ENCODE results near the gene KIF20B.

- TF ChIP-seq EZH2phosphoT487 (conservative IDR thresholded peaks at IDR 0.05; ENCODE audit: low read length) (no peak), CTCF (IDR thresholded peaks at IDR 0.05; ENCODE audit: insufficient read depth, low read length, poor library complexity, severe bottlenecking) (no peak)
Measured at GRCh38 chr10:89707372-89707771, 6.0 kb downstream of the KIF20B start.
